Fibroblast of lung (primary cell): ENCODE results near the gene LIPG. TPM values are rescaled to one million over a fixed set of nuclear protein-coding genes. Genes with fewer than 3 reads are reported as not detected.

Source experiments
- DNase-seq, 2 donors: peaks; one replicate each; pipeline versions ENCODE4 v3.0.0 to v3.0.0-alpha.2; 2010; ENCODE audit warnings: low read depth in 2 of 2
- H2AFZ ChIP-seq: 2 replicates; pipeline ENCODE4 v1.5.1; 2012; ENCODE audit warnings: low read length, control low read depth, inconsistent platforms
- H3K27ac ChIP-seq: 2 replicates; pipeline ENCODE4 v1.5.1; 2011; ENCODE audit warnings: low read length, control low read depth; ENCODE audit not compliant: insufficient read depth
- H3K27me3 ChIP-seq: 2 replicates; pipeline ENCODE4 v1.5.1; 2011; ENCODE audit warnings: mild to moderate bottlenecking, low read length; ENCODE audit not compliant: control insufficient read depth, insufficient read depth
- H3K36me3 ChIP-seq: 2 replicates; pipeline ENCODE4 v1.5.1; 2011; ENCODE audit warnings: low read length; ENCODE audit not compliant: control insufficient read depth, insufficient read depth
- H3K4me1 ChIP-seq: 2 replicates; pipeline ENCODE4 v1.5.1; 2011; ENCODE audit warnings: low read length; ENCODE audit not compliant: control insufficient read depth, insufficient read depth; ENCODE audit errors: extremely low read depth
- H3K4me2 ChIP-seq: 2 replicates; pipeline ENCODE4 v1.5.1; 2011; ENCODE audit warnings: low read length, control low read depth; ENCODE audit not compliant: insufficient read depth; ENCODE audit errors: extremely low read depth
- H3K4me3 ChIP-seq, 4 experiments: fragments of 200-600 bp in 1 of 4; sonication (generic) in 1 of 4; replicated peaks in 1 of 4; 2 replicates each; pipeline ENCODE4 v1.5.1; 2011 to 2016; ENCODE audit warnings: low read length in 4 of 4, low read depth in 3 of 4, mild to moderate bottlenecking in 3 of 4, control low read depth in 2 of 4, inconsistent platforms in 1 of 4, mixed read lengths in 1 of 4; ENCODE audit not compliant: insufficient read depth in 1 of 4; ENCODE audit errors: control extremely low read depth in 1 of 4
- H3K79me2 ChIP-seq: 2 replicates; pipeline ENCODE4 v1.5.1; 2012; ENCODE audit warnings: mild to moderate bottlenecking, low read length, inconsistent platforms; ENCODE audit not compliant: control insufficient read depth, insufficient read depth
- H3K9ac ChIP-seq: 2 replicates; pipeline ENCODE4 v1.5.1; 2011; ENCODE audit warnings: mild to moderate bottlenecking, low read length, control low read depth; ENCODE audit not compliant: insufficient read depth
- H3K9me3 ChIP-seq: 2 replicates; pipeline ENCODE4 v1.5.1; 2012; ENCODE audit warnings: low read depth, low read length; ENCODE audit not compliant: control insufficient read depth, insufficient read depth
- H4K20me1 ChIP-seq: 2 replicates; pipeline ENCODE4 v1.5.1; 2011; ENCODE audit warnings: low read length; ENCODE audit not compliant: control insufficient read depth, insufficient read depth; ENCODE audit errors: extremely low read depth
- EZH2 ChIP-seq: IDR thresholded peaks from 2 replicates; pipeline ENCODE4 v1.5.1; 2012; ENCODE audit warnings: low read length, control low read depth, mild to moderate bottlenecking; ENCODE audit errors: missing control alignments
- polyA plus RNA-seq, 2 donors: library from polyadenylated mRNA; depleted of rRNA in 1 of 2; stranded (reverse) in 1 of 2; unstranded in 1 of 2; fragments of >200 nt; gene quantifications; 2 replicates each; pipeline ENCODE4 v1.2.1, GENCODE V29; 2011 to 2012; ENCODE audit warnings: missing spikeins in 1 of 2
- total RNA-seq: library from RNA; depleted of rRNA; stranded (reverse); fragments of >200 nt; gene quantifications from 2 replicates; pipeline ENCODE4 v1.2.1, GENCODE V29; 2014
- TF ChIP-seq, protein P1 (sequence below), 2 donors: IDR thresholded peaks in 1 of 2; conservative IDR thresholded peaks in 1 of 2; 1 replicate in 1 of 2; 2 replicates in 1 of 2; pipeline ENCODE4 v1.5.1; 2011 to 2012; ENCODE audit warnings: low read length in 2 of 2, control low read depth in 1 of 2, inconsistent platforms in 1 of 2, low read depth in 1 of 2, mild to moderate bottlenecking in 1 of 2

Gene LIPG
- total and polyA plus RNA-seq, 2 donors (not counting 1 experiment from before 2014, with no cell fraction given), result 0.30 to 0.50 TPM

DNA sequence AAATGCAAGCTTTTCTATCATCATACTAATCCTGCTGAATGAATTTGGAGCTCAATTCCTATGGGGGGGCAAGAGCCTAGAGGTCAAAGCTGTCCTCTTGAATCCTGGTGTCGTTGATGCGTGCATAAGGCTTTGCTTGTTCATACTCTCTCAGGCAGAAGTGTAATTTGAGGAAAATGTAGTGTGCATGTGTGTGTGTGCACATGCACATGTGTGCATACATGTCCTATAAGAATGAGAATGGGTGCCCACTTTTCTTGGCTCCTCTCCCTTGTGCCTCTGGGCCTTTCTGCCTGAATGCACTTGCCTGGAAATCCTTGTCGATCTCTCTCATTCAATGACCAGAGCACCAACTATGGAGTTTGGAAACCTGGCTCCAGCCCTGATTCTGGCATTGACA is 46.3 kb upstream of the LIPG start:
- no peak overlapping the region for H3K9ac ChIP-seq
- no peaks in the 10 kb centered on the region for H4K20me1 ChIP-seq

DNA sequence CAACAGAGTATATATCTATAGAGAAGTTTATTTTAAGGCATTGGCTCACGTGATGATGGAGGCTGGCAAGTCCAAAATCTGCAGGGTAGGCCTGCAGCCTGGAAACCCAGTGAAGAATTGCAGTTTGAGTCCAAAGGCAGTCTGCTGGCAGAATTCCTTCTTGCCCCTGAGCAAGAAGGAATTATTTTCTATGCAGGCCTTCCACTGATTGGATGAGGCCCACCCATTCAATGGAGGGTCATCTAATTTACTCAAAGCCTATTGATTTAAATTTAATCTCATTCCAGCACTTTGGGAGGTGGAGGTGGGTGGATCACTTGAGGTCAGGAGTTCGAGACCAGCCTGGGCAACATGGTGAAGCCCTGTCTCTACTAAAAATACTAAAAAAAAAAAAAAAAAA is 44.4 kb upstream of the LIPG start:
- no peaks in the 10 kb centered on the region for H3K27me3 ChIP-seq
- H3K4me1 ChIP-seq, result no peaks in the 10 kb centered on the region
- H3K9me3 ChIP-seq, result no peaks in the 10 kb centered on the region
- H3K79me2 ChIP-seq, result no peaks in the 10 kb centered on the region
- TF ChIP-seq, protein P1, sequence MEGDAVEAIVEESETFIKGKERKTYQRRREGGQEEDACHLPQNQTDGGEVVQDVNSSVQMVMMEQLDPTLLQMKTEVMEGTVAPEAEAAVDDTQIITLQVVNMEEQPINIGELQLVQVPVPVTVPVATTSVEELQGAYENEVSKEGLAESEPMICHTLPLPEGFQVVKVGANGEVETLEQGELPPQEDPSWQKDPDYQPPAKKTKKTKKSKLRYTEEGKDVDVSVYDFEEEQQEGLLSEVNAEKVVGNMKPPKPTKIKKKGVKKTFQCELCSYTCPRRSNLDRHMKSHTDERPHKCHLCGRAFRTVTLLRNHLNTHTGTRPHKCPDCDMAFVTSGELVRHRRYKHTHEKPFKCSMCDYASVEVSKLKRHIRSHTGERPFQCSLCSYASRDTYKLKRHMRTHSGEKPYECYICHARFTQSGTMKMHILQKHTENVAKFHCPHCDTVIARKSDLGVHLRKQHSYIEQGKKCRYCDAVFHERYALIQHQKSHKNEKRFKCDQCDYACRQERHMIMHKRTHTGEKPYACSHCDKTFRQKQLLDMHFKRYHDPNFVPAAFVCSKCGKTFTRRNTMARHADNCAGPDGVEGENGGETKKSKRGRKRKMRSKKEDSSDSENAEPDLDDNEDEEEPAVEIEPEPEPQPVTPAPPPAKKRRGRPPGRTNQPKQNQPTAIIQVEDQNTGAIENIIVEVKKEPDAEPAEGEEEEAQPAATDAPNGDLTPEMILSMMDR (conservative IDR thresholded peaks at IDR 0.05 in 1 of 2, IDR thresholded peaks at IDR 0.05 in 1 of 2; ENCODE audit: low read depth in 1 of 2, low read length in 2 of 2), result no peak
- no peak for TF ChIP-seq EZH2
- no peak for DNase-seq
- H3K36me3 ChIP-seq, result no peaks in the 10 kb centered on the region
- no peak overlapping the region for H3K4me3 ChIP-seq
- no peak overlapping the region for H3K9ac ChIP-seq
- no peak overlapping the region for H2AFZ ChIP-seq
- no peaks in the 10 kb centered on the region for H4K20me1 ChIP-seq
- H3K4me2 ChIP-seq, result no peak overlapping the region
- no peak overlapping the region for H3K27ac ChIP-seq

More for the DNA sequence above, 46.3 kb upstream of the LIPG start:
- H2AFZ ChIP-seq, result no peak overlapping the region
- H3K9me3 ChIP-seq, result no peaks in the 10 kb centered on the region
- H3K27ac ChIP-seq, result no peak overlapping the region
- H3K27me3 ChIP-seq, result no peaks in the 10 kb centered on the region
- no peaks in the 10 kb centered on the region for H3K79me2 ChIP-seq
- TF ChIP-seq, protein P1 (conservative IDR thresholded peaks at IDR 0.05 in 1 of 2, IDR thresholded peaks at IDR 0.05 in 1 of 2; ENCODE audit: low read depth in 1 of 2, low read length in 2 of 2), result no peak
- TF ChIP-seq EZH2, result no peak
- H3K4me2 ChIP-seq, result no peak overlapping the region
- no peak for DNase-seq
- no peak overlapping the region for H3K4me3 ChIP-seq
- H3K36me3 ChIP-seq, result no peaks in the 10 kb centered on the region
- H3K4me1 ChIP-seq, result no peaks in the 10 kb centered on the region

DNA sequence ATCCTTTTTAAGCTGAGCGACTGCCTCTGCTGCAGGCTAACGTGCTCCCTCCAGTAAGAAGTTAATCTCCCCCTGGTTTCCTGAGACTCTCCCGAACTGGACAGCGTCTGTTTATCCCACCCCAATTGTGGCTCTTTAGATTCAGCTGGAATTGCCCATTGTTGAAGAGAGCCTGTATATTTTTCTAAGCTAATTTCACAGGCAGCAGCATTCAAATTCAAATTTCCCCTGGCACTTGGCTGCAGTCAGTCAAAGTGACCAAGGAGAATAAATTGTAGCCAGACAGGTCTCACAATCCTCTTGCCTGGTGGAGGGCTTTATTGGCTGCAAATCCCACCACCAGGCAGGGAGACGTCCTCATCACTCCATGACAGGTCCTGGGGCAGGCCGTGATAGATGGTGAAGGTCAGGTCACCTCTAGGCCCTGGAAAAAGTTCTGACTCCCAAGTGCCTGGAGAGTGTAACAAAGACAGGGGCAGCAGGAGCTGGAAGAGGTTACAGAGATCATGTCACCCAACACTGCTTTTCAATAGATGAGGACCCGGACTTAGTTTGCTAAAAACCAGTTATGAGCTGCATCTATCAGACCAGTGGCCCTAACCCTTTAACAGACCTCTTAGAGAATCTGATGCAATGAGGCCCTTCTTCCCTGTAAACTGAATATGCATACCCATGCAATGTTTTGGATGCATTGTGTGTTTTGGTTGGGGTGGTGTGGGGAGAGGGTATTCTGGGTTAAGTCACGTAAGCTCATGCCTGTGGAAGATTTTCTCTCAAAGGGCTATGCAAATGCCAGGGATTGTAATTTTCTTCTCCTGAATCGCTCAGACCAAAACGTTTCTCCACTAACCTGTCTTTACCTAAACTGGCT is 42.5 kb upstream of the LIPG start:
- Histone ChIP-seq H3K27ac (no peak overlapping the region), H2AFZ (no peak overlapping the region)

More for the DNA sequence above, 42.5 kb upstream of the LIPG start:
- Histone ChIP-seq H4K20me1 (no peaks in the 10 kb centered on the region), H3K27me3 (no peaks in the 10 kb centered on the region), H3K79me2 (no peaks in the 10 kb centered on the region), H3K9ac (no peak overlapping the region), H3K4me1 (no peaks in the 10 kb centered on the region), H3K36me3 (no peaks in the 10 kb centered on the region), H3K9me3 (no peaks in the 10 kb centered on the region), H3K4me3 (no peak overlapping the region), H3K4me2 (no peak overlapping the region)
- TF ChIP-seq, protein P1 (conservative IDR thresholded peaks at IDR 0.05 in 1 of 2, IDR thresholded peaks at IDR 0.05 in 1 of 2; ENCODE audit: low read depth in 1 of 2, low read length in 2 of 2), result no peak
- TF ChIP-seq EZH2, result no peak
- peak in 1 of 2 donors; percentile 39 for DNase-seq
